HL-60 (cell line): Measurements from ENCODE around the gene BROX.

Source experiments
- DNase-seq, 2 experiments: peaks; one replicate each; pipeline ENCODE4 v3.0.0-alpha.2; 2010 to 2020; ENCODE audit warnings: low read depth in 1 of 2, low spot score in 1 of 2
- H3K27ac ChIP-seq: fragments of 250-450 bp; sonication (Bioruptor Pico); replicated peaks from 2 replicates; pipeline ENCODE4 v1.5.1; 2020; ENCODE audit warnings: mild to moderate bottlenecking, moderate library complexity
- H3K27me3 ChIP-seq: fragments of 250-450 bp; sonication (Bioruptor Pico); 2 replicates; pipeline ENCODE4 v1.5.1; 2021; ENCODE audit warnings: mild to moderate bottlenecking, moderate library complexity; ENCODE audit not compliant: insufficient read depth, poor library complexity, severe bottlenecking
- H3K4me3 ChIP-seq: replicated peaks from 2 replicates; pipeline ENCODE4 v1.5.1; 2011; ENCODE audit warnings: mild to moderate bottlenecking, control low read depth, low read length; ENCODE audit not compliant: insufficient read depth
- GABPA ChIP-seq: IDR thresholded peaks from 2 replicates; pipeline ENCODE4 v1.6.1; 2012; ENCODE audit warnings: low read depth
- POLR2AphosphoS5 ChIP-seq: IDR thresholded peaks from 2 replicates; pipeline ENCODE4 v1.6.1; 2012; ENCODE audit warnings: low read depth
- REST ChIP-seq: IDR thresholded peaks from 2 replicates; pipeline ENCODE4 v1.6.1; 2012; ENCODE audit warnings: low read depth; ENCODE audit not compliant: insufficient replicate concordance
- SPI1 ChIP-seq: IDR thresholded peaks from 2 replicates; pipeline ENCODE4 v1.6.1; 2012; ENCODE audit warnings: low read depth, mild to moderate bottlenecking, borderline replicate concordance
- TF ChIP-seq, protein P1 (sequence below): IDR thresholded peaks from one replicate; pipeline ENCODE4 v1.5.1; 2011; ENCODE audit warnings: low read length, control low read depth, inconsistent platforms; ENCODE audit not compliant: insufficient read depth

BROX gene

GRCh38 chr1:222694927-222695326 lies 17.4 kb upstream of the BROX start:
- DNase-seq = no peak
- TF ChIP-seq, protein P1, sequence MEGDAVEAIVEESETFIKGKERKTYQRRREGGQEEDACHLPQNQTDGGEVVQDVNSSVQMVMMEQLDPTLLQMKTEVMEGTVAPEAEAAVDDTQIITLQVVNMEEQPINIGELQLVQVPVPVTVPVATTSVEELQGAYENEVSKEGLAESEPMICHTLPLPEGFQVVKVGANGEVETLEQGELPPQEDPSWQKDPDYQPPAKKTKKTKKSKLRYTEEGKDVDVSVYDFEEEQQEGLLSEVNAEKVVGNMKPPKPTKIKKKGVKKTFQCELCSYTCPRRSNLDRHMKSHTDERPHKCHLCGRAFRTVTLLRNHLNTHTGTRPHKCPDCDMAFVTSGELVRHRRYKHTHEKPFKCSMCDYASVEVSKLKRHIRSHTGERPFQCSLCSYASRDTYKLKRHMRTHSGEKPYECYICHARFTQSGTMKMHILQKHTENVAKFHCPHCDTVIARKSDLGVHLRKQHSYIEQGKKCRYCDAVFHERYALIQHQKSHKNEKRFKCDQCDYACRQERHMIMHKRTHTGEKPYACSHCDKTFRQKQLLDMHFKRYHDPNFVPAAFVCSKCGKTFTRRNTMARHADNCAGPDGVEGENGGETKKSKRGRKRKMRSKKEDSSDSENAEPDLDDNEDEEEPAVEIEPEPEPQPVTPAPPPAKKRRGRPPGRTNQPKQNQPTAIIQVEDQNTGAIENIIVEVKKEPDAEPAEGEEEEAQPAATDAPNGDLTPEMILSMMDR = no peak
- no peak for TF ChIP-seq GABPA
- no peak for TF ChIP-seq SPI1
- no peak for TF ChIP-seq POLR2AphosphoS5
- TF ChIP-seq REST = no peak
- Histone ChIP-seq H3K27me3 (no peaks in the 10 kb centered on the region), H3K27ac (no peak overlapping the region), H3K4me3 (no peak overlapping the region)

DNA sequence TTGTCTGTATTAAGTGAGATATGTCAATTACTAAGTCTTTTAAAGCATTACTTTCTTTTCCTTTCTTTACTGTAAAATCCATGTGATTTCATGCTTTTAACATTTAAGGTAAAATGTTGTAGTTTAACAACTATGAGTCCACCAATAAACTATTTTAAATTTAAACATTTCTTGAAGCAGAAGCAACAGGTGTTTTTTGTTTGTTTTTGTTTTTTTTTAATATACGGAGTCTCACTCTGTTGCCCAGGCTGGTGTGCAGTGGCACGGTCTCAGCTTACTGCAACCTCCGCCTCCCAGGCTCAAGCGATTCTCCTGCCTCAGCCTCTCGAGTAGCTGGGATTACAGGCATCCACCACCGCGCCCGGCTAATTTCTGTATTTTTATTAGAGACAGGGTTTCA lies 15.6 kb upstream of the BROX start:
- no peaks in the 10 kb centered on the region for H3K27me3 ChIP-seq
- no peak overlapping the region for H3K4me3 ChIP-seq
- no peak overlapping the region for H3K27ac ChIP-seq
- TF ChIP-seq GABPA (no peak), POLR2AphosphoS5 (no peak), SPI1 (no peak), REST (no peak)
- TF ChIP-seq, protein P1 = no peak
- DNase-seq = no peak

- H3K27ac ChIP-seq = no peak overlapping the region
- TF ChIP-seq POLR2AphosphoS5 (no peak), REST (no peak), SPI1 (no peak), GABPA (no peak)
- TF ChIP-seq, protein P1 = no peak
- DNase-seq = no peak
- H3K27me3 ChIP-seq = no peaks in the 10 kb centered on the region
- H3K4me3 ChIP-seq = no peak overlapping the region
Observed at GRCh38 chr1:222697203-222697602, 15.2 kb upstream of the BROX start.
